K562 (cell line): ENCODE measurements around the gene HPSE2. TPM values are rescaled to one million over a fixed set of nuclear protein-coding genes. Genes with fewer than 3 reads are reported as not detected.

ENCODE experiments used
- ATAC-seq: fragments of 200-7000 bp; cut with Tn5 transposase; 3 replicates; pipeline ENCODE4 v1.9.1; 2020; ENCODE audit warnings: moderate library complexity
- BruUV-seq: library from RNA; stranded (reverse); fragments of 400-500 nt; replicated peaks from 2 replicates; lab custom pipeline; 2021; lab: Mats Ljungman, UMichigan
- CTCF ChIA-PET: fragments of 300-600 bp; formaldehyde crosslinking; extraction: SDS; loops from one replicate; lab custom pipeline; 2021; ENCODE audit warnings: low intra/inter-chr PET ratio; lab: Yijun Ruan, JAX
- POLR2A ChIA-PET: fragments of 300-600, 350-650 bp; sonication (Branson Sonifier 250); formaldehyde crosslinking; extraction: SDS; loops from one replicate; lab custom pipeline; 2021; ENCODE audit warnings: antibody characterized with exemption, inconsistent platforms; lab: Yijun Ruan, JAX
- DNase-seq, 4 experiments: peaks; one replicate each; pipeline versions ENCODE4 v3.0.0 to v3.0.0-alpha.2; 2011 to 2018; ENCODE audit warnings: low spot score in 3 of 4, mixed read lengths in 3 of 4; ENCODE audit errors: extremely low read depth in 1 of 4
- FAIRE-seq: peaks from 2 replicates; lab custom pipeline; 2011; peaks lifted over from hg19 to GRCh38; lab: Jason Lieb, UNC
- H2AFZ ChIP-seq: 2 replicates; pipeline ENCODE4 v1.6.0; 2011; ENCODE audit warnings: low read depth, low read length, control low read depth, inconsistent platforms
- H3K27ac ChIP-seq: fragments of 200-600 bp; 3 replicates; pipeline ENCODE4 v1.8.0; 2011; ENCODE audit warnings: low read depth, mild to moderate bottlenecking, control low read depth, inconsistent platforms, low read length, moderate library complexity, mixed read lengths; ENCODE audit errors: extremely low read depth
- H3K27me3 ChIP-seq, 2 experiments: fragments of 300-600 bp in 1 of 2; 2 replicates in 1 of 2; 3 replicates in 1 of 2; pipeline versions ENCODE4 v1.6.0 to v1.8.0; 2011; ENCODE audit warnings: inconsistent platforms in 2 of 2, low read length in 2 of 2, mild to moderate bottlenecking in 1 of 2, mixed read lengths in 1 of 2, moderate library complexity in 1 of 2; ENCODE audit not compliant: control insufficient read depth in 2 of 2, insufficient read depth in 2 of 2
- H3K36me3 ChIP-seq: fragments of 300-600 bp; 3 replicates; pipeline ENCODE4 v1.8.0; 2011; ENCODE audit warnings: mild to moderate bottlenecking, low read length, inconsistent platforms; ENCODE audit not compliant: control insufficient read depth, insufficient read depth
- H3K4me1 ChIP-seq, 2 experiments: fragments of 200-600 bp in 1 of 2; replicated peaks in 1 of 2; 2 replicates in 1 of 2; 3 replicates in 1 of 2; pipeline versions ENCODE4 v1.5.1 to v1.8.0; 2011; ENCODE audit warnings: inconsistent platforms in 2 of 2, low read length in 2 of 2, mild to moderate bottlenecking in 1 of 2, mixed read lengths in 1 of 2, moderate library complexity in 1 of 2; ENCODE audit not compliant: control insufficient read depth in 2 of 2, insufficient read depth in 2 of 2
- H3K4me2 ChIP-seq: 2 replicates; pipeline ENCODE4 v1.6.1; 2011; ENCODE audit warnings: low read length, control low read depth, inconsistent platforms, mixed read lengths; ENCODE audit not compliant: insufficient read depth
- H3K4me3 ChIP-seq: fragments of 200-600 bp; sonication (generic), shearing (Covaris generic); 2 replicates; pipeline ENCODE4 v1.5.1; 2016; ENCODE audit warnings: control low read depth, inconsistent platforms
- H3K79me2 ChIP-seq: fragments of 200-600 bp; 3 replicates; pipeline ENCODE4 v1.8.0; 2011; ENCODE audit warnings: low read length, inconsistent platforms; ENCODE audit not compliant: control insufficient read depth, insufficient read depth
- H3K9ac ChIP-seq, 2 experiments: 2 replicates each; pipeline versions ENCODE4 v1.6.0 to v1.6.1; 2011; ENCODE audit warnings: low read depth in 2 of 2, low read length in 2 of 2, control low read depth in 1 of 2, inconsistent platforms in 1 of 2, mild to moderate bottlenecking in 1 of 2, mixed read lengths in 1 of 2; ENCODE audit not compliant: insufficient read depth in 1 of 2
- H3K9me1 ChIP-seq: one replicate; pipeline ENCODE4 v1.6.0; 2011; ENCODE audit warnings: inconsistent platforms, mild to moderate bottlenecking, low read length, moderate library complexity; ENCODE audit not compliant: control insufficient read depth, insufficient read depth
- H3K9me3 ChIP-seq: replicated peaks from 2 replicates; pipeline ENCODE4 v1.5.1; 2011; ENCODE audit warnings: low read depth, low read length, inconsistent platforms; ENCODE audit not compliant: control insufficient read depth, insufficient read depth
- H4K20me1 ChIP-seq: replicated peaks from 2 replicates; pipeline ENCODE4 v1.6.1; 2011; ENCODE audit warnings: low read length, inconsistent platforms, mixed read lengths; ENCODE audit not compliant: control insufficient read depth, insufficient read depth
- CEBPB ChIP-seq: fragments of 450-650 bp; IDR thresholded peaks from 2 replicates; pipeline ENCODE4 v1.6.1; 2016; ENCODE audit warnings: missing genetic modification characterization, missing compliant biosample characterization
- ELF4 ChIP-seq: fragments of 450-650 bp; formaldehyde crosslinking; IDR thresholded peaks from 2 replicates; pipeline ENCODE4 v1.4.0; 2022; ENCODE audit warnings: missing genetic modification characterization
- ETV6 ChIP-seq, 3 experiments: fragments of 150-350 bp in 1 of 3; sonication (generic) in 1 of 3; formaldehyde crosslinking in 1 of 3; IDR thresholded peaks; 2 replicates each; pipeline versions ENCODE4 v1.6.1 to v1.8.0; 2014 to 2022; ENCODE audit warnings: borderline replicate concordance in 2 of 3, low read depth in 2 of 3, antibody characterized with exemption in 1 of 3, low read length in 1 of 3, mild to moderate bottlenecking in 1 of 3, missing genetic modification reagents in 1 of 3
- MAFF ChIP-seq: IDR thresholded peaks from 2 replicates; pipeline ENCODE4 v1.6.1; 2012; ENCODE audit warnings: low read length, improper control_type of control experiment
- PRPF4 ChIP-seq: fragments of 200-400 bp; formaldehyde crosslinking; IDR thresholded peaks from one replicate; pipeline ENCODE4 v1.6.1; 2017; ENCODE audit warnings: low read length, low read depth, mild to moderate bottlenecking; ENCODE audit not compliant: insufficient read depth, poor library complexity, severe bottlenecking
- SREBF2 ChIP-seq: sonication (generic); formaldehyde crosslinking; IDR thresholded peaks from 2 replicates; pipeline ENCODE4 v1.4.0; 2020; ENCODE audit warnings: mild to moderate bottlenecking, missing genetic modification reagents
- SUPT5H ChIP-seq: fragments of 450-650 bp; IDR thresholded peaks from 2 replicates; pipeline ENCODE4 v1.6.1; 2016
- TCF3 ChIP-seq: sonication (generic); formaldehyde crosslinking; IDR thresholded peaks from 2 replicates; pipeline ENCODE4 v1.4.0; 2020; ENCODE audit warnings: mild to moderate bottlenecking, missing genetic modification reagents
- ZNF431 ChIP-seq: sonication (generic); formaldehyde crosslinking; IDR thresholded peaks from 2 replicates; pipeline ENCODE4 v1.8.0; 2022; ENCODE audit warnings: mild to moderate bottlenecking, missing genetic modification reagents
- WGBS: fragments of 100-300 bp; shearing (Covaris generic); methylation state at CpG from one replicate; pipeline ENCODE4 v1.1.6; 2016; ENCODE audit warnings: low coverage, mixed read lengths; ENCODE audit not compliant: insufficient coverage; ENCODE audit errors: missing lambda C conversion rate; 5-methylcytosine and 5-hydroxymethylcytosine counted together
- in situ Hi-C: fragments of 300-500 bp; cut with MboI; formaldehyde crosslinking; loops from 4 replicates; pipeline ENCODE4 v1.15.0; 2018; ENCODE audit warnings: inconsistent platforms, mixed read lengths
- intact Hi-C: fragments of 100-400 bp; cut with micrococcal nuclease; formaldehyde crosslinking; loops from 2 replicates; pipeline ENCODE4 v1.14.2; 2022
- polyA plus RNA-seq, 8 experiments: library from polyadenylated mRNA; depleted of rRNA in 4 of 8; stranded (reverse) in 5 of 8; unstranded in 3 of 8; fragments of >200 nt; fragmentation: Nextera tagmentation in 2 of 8; fragmentation: Illumina TruSeq in 1 of 8; extraction: Ambion mirVana in 2 of 8; extraction: Trizol in 1 of 8; gene quantifications; 2 replicates each; pipeline versions ENCODE4 v1.2.1 to v1.2.3, GENCODE V29; 2011 to 2014; ENCODE audit warnings: inconsistent platforms in 1 of 8, missing spikeins in 1 of 8
- total RNA-seq, 7 experiments: library from RNA; depleted of rRNA in 6 of 7; stranded (reverse); fragments of >200 nt in 6 of 7; fragmentation: Illumina TruSeq in 2 of 7; extraction: Trizol in 2 of 7; gene quantifications; 2 replicates each; pipeline versions ENCODE4 v1.2.1 to v1.2.3, GENCODE V29; 2011 to 2021; ENCODE audit warnings: low replicate concordance in 1 of 7
- TF ChIP-seq, protein P1 (sequence below): fragments of 450-650 bp; IDR thresholded peaks from one replicate; pipeline ENCODE4 v1.6.1; 2018; ENCODE audit warnings: mild to moderate bottlenecking, moderate library complexity; ENCODE audit not compliant: partially characterized antibody
- TF ChIP-seq, protein P2 (sequence below): fragments of 150-350 bp; IDR thresholded peaks from 2 replicates; pipeline ENCODE4 v1.6.1; 2014; ENCODE audit warnings: low read depth, mild to moderate bottlenecking, low read length, borderline replicate concordance
- TF ChIP-seq, protein P3 (sequence below): fragments of 250-450 bp; sonication (Bioruptor Pico); IDR thresholded peaks from 2 replicates; pipeline ENCODE4 v1.4.0; 2020; ENCODE audit warnings: mild to moderate bottlenecking, moderate library complexity

The HPSE2 gene
- total and polyA plus RNA-seq, 9 of the 15 experiments (the other 6 are each of a cell fraction or from before 2014, with no cell fraction given), result 0.03 to 0.10 (median 0.04) TPM; not detected in 2

DNA sequence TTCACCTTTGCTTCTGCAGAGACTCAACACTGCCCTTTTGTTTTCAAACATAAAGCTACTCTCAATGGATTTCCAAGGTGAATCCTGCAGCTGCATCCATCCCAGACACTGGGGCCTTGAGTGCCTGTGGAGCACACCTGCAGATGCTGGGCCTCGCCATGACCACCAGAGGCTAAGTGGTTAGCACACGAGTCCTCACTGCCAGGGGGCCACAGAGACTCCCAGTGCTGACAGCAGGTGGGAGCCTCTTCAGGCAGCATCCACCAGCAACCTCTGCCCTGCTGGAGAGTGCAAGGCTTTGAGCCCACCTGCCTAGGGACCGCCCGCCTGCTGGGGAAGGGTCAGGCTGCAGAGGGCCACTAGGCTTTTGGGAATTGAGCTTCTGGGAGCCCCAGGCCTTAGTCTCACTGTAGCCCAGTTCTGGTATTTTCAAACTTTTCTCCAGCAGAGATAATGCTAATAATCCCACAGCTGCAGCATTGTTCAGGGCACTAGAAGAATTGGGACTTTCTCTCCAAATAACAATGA, 779.5 kb downstream of the HPSE2 start (continued):
- no peak for TF ChIP-seq PRPF4
- TF ChIP-seq ZNF431 (CRISPR knock-in tag), result no peak
- TF ChIP-seq ETV6 (IDR thresholded peaks at IDR 0.05; ENCODE audit: borderline replicate concordance in 1 of 2, low read depth in 2 of 2, low read length in 1 of 2), result no peak
- no peak for TF ChIP-seq ETV6 (CRISPR knock-in tag; IDR thresholded peaks at IDR 0.05; ENCODE audit: borderline replicate concordance)
- TF ChIP-seq, protein P1, sequence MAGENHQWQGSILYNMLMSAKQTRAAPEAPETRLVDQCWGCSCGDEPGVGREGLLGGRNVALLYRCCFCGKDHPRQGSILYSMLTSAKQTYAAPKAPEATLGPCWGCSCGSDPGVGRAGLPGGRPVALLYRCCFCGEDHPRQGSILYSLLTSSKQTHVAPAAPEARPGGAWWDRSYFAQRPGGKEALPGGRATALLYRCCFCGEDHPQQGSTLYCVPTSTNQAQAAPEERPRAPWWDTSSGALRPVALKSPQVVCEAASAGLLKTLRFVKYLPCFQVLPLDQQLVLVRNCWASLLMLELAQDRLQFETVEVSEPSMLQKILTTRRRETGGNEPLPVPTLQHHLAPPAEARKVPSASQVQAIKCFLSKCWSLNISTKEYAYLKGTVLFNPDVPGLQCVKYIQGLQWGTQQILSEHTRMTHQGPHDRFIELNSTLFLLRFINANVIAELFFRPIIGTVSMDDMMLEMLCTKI, result no peak

DNA sequence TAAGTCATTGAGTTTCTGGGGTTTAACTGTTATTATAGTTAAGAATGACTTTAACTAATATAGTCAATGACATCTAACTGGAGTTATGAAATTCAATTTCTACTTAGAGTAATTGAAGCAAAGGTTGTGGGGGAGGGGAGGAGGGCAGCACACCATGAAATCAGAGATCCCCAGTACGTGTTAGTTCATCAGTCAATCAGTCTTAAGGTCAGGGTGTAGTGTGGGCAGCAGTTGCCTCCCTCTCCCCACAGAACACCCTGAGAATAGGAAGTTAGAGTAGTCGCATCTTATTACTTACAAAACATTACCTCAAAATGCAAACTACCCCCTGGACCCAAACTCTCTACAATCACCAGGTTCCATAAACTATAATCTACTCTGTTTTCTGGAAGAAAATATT, 781.9 kb downstream of the HPSE2 start:
- Histone ChIP-seq H3K27ac (no peak overlapping the region), H2AFZ (no peak overlapping the region), H3K9me3 (no peaks in the 10 kb centered on the region; the same call in 1 of the 2 replicates), H3K9ac (no peak overlapping the region), H3K79me2 (no peaks in the 10 kb centered on the region), H4K20me1 (no peaks in the 10 kb centered on the region), H3K36me3 (no peaks in the 10 kb centered on the region), H3K4me1 (peaks cover 12 to 20% of the 10 kb centered on the region in 2 experiments; a peak in 4 of 5 replicates), H3K9me1 (no peaks in the 10 kb centered on the region), H3K27me3 (no peaks in the 10 kb centered on the region), H3K4me3 (no peak overlapping the region), H3K4me2 (no peak overlapping the region)
- POLR2A ChIA-PET, result no interaction called here
- no peak for DNase-seq
- CTCF ChIA-PET, result no interaction called here
- BruUV-seq, result no TSS peak
- WGBS, result 14% methylated on average over 1 of the region's 2 CpGs
- no peak for FAIRE-seq
- intact Hi-C loops, result no loop called here
- in situ Hi-C loops, result no loop called here
- no peak for ATAC-seq
- no peak for TF ChIP-seq SREBF2 (CRISPR knock-in tag)
- no peak for TF ChIP-seq MAFF
- TF ChIP-seq ELF4, result no peak
- TF ChIP-seq TCF3, result no peak
- TF ChIP-seq, protein P2, sequence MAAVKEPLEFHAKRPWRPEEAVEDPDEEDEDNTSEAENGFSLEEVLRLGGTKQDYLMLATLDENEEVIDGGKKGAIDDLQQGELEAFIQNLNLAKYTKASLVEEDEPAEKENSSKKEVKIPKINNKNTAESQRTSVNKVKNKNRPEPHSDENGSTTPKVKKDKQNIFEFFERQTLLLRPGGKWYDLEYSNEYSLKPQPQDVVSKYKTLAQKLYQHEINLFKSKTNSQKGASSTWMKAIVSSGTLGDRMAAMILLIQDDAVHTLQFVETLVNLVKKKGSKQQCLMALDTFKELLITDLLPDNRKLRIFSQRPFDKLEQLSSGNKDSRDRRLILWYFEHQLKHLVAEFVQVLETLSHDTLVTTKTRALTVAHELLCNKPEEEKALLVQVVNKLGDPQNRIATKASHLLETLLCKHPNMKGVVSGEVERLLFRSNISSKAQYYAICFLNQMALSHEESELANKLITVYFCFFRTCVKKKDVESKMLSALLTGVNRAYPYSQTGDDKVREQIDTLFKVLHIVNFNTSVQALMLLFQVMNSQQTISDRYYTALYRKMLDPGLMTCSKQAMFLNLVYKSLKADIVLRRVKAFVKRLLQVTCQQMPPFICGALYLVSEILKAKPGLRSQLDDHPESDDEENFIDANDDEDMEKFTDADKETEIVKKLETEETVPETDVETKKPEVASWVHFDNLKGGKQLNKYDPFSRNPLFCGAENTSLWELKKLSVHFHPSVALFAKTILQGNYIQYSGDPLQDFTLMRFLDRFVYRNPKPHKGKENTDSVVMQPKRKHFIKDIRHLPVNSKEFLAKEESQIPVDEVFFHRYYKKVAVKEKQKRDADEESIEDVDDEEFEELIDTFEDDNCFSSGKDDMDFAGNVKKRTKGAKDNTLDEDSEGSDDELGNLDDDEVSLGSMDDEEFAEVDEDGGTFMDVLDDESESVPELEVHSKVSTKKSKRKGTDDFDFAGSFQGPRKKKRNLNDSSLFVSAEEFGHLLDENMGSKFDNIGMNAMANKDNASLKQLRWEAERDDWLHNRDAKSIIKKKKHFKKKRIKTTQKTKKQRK, result no peak
- TF ChIP-seq, protein P3, sequence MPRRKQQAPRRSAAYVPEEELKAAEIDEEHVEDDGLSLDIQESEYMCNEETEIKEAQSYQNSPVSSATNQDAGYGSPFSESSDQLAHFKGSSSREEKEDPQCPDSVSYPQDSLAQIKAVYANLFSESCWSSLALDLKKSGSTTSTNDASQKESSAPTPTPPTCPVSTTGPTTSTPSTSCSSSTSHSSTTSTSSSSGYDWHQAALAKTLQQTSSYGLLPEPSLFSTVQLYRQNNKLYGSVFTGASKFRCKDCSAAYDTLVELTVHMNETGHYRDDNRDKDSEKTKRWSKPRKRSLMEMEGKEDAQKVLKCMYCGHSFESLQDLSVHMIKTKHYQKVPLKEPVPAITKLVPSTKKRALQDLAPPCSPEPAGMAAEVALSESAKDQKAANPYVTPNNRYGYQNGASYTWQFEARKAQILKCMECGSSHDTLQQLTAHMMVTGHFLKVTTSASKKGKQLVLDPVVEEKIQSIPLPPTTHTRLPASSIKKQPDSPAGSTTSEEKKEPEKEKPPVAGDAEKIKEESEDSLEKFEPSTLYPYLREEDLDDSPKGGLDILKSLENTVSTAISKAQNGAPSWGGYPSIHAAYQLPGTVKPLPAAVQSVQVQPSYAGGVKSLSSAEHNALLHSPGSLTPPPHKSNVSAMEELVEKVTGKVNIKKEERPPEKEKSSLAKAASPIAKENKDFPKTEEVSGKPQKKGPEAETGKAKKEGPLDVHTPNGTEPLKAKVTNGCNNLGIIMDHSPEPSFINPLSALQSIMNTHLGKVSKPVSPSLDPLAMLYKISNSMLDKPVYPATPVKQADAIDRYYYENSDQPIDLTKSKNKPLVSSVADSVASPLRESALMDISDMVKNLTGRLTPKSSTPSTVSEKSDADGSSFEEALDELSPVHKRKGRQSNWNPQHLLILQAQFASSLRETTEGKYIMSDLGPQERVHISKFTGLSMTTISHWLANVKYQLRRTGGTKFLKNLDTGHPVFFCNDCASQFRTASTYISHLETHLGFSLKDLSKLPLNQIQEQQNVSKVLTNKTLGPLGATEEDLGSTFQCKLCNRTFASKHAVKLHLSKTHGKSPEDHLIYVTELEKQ (CRISPR knock-in tag), result no peak
- TF ChIP-seq CEBPB (tag), result no peak
- no peak for TF ChIP-seq SUPT5H
